WTC11 (cell line): ENCODE measurements around the gene IFNGR1.

Source experiments
- CTCF ChIP-seq: fragments of 200-600 bp; IDR thresholded peaks from 2 replicates; pipeline ENCODE4 v1.8.0; 2022; ENCODE audit warnings: antibody characterized with exemption
- GABPB1 ChIP-seq: sonication (generic); formaldehyde crosslinking; IDR thresholded peaks from 2 replicates; pipeline ENCODE4 v1.8.1; 2023; ENCODE audit warnings: mild to moderate bottlenecking, missing genetic modification reagents
- HMGA2 ChIP-seq: fragments of 250-450 bp; sonication (Bioruptor Pico); IDR thresholded peaks from 2 replicates; pipeline ENCODE4 v1.4.0; 2021; ENCODE audit warnings: mild to moderate bottlenecking, moderate library complexity
- JUN ChIP-seq: sonication (generic); formaldehyde crosslinking; IDR thresholded peaks from 2 replicates; pipeline ENCODE4 v1.8.0; 2023; ENCODE audit warnings: mild to moderate bottlenecking, missing genetic modification reagents
- SMAD3 ChIP-seq: sonication (generic); formaldehyde crosslinking; IDR thresholded peaks from 2 replicates; pipeline ENCODE4 v1.8.0; 2022; ENCODE audit warnings: missing genetic modification reagents, mild to moderate bottlenecking, borderline replicate concordance
- STAT6 ChIP-seq: sonication (generic); formaldehyde crosslinking; conservative IDR thresholded peaks from 2 replicates; pipeline ENCODE4 v1.8.1; 2023; ENCODE audit warnings: mild to moderate bottlenecking, low read depth, missing genetic modification reagents, moderate library complexity

- TF ChIP-seq JUN: no peak
- TF ChIP-seq CTCF: no peak
- TF ChIP-seq GABPB1 (CRISPR knock-in tag): no peak
- no peak for TF ChIP-seq SMAD3
- TF ChIP-seq HMGA2: no peak
- TF ChIP-seq STAT6 (CRISPR knock-in tag): no peak
Measured at GRCh38 chr6:137237413-137238170, 18.4 kb upstream of the IFNGR1 start.
